Thoracic aorta (tissue), 2 donors: ENCODE data around the gene CTNNBL1. TPM values are rescaled to one million over a fixed set of nuclear protein-coding genes. Genes with fewer than 3 reads are reported as not detected.

Source experiments
- ATAC-seq: fragments of 150-250 bp; one replicate; pipeline ENCODE4 v1.8.0; 2017; ENCODE audit warnings: low read depth; ENCODE audit not compliant: insufficient number of reproducible peaks, low FRiP score
- DNase-seq: peaks from one replicate; pipeline ENCODE4 v3.0.0-alpha.2; 2020; ENCODE audit warnings: low spot score
- H3K27ac ChIP-seq, 2 donors: fragments of 200-600 bp; sonication (generic); 1 replicate in 1 of 2; 2 replicates in 1 of 2; pipeline ENCODE4 v1.5.1; 2016; ENCODE audit warnings: mild to moderate bottlenecking in 2 of 2, moderate library complexity in 2 of 2
- H3K27me3 ChIP-seq: fragments of 200-600 bp; sonication (generic); replicated peaks from 2 replicates; pipeline ENCODE4 v1.6.0; 2016; ENCODE audit warnings: mild to moderate bottlenecking; ENCODE audit not compliant: insufficient read depth
- H3K36me3 ChIP-seq: fragments of 200-600 bp; sonication (generic); one replicate; pipeline ENCODE4 v1.5.1; 2016
- H3K4me1 ChIP-seq, 2 donors: fragments of 200-600 bp; sonication (generic); 1 replicate in 1 of 2; 2 replicates in 1 of 2; pipeline versions ENCODE4 v1.5.1 to v1.6.0; 2016; ENCODE audit warnings: low read depth in 2 of 2, mild to moderate bottlenecking in 1 of 2; ENCODE audit not compliant: control insufficient read depth in 1 of 2
- H3K4me3 ChIP-seq: fragments of 200-600 bp; sonication (generic); 2 replicates; pipeline ENCODE4 v1.5.1; 2016; ENCODE audit warnings: mild to moderate bottlenecking
- H3K9me3 ChIP-seq: fragments of 200-600 bp; sonication (generic); 2 replicates; pipeline ENCODE4 v1.5.1; 2016
- CTCF ChIP-seq: fragments of 200-600 bp; sonication (generic); IDR thresholded peaks from one replicate; pipeline ENCODE4 v1.5.1; 2019; ENCODE audit warnings: antibody characterized with exemption
- total RNA-seq, 2 donors: library from RNA; depleted of rRNA; stranded (reverse); fragments of >200 nt; gene quantifications; one replicate each; pipeline versions ENCODE4 v1.1.0 to v1.2.3, GENCODE V29; 2016

Gene CTNNBL1
- total RNA-seq, result 10 to 100 TPM; 22.6 to 34.3 TPM

DNA sequence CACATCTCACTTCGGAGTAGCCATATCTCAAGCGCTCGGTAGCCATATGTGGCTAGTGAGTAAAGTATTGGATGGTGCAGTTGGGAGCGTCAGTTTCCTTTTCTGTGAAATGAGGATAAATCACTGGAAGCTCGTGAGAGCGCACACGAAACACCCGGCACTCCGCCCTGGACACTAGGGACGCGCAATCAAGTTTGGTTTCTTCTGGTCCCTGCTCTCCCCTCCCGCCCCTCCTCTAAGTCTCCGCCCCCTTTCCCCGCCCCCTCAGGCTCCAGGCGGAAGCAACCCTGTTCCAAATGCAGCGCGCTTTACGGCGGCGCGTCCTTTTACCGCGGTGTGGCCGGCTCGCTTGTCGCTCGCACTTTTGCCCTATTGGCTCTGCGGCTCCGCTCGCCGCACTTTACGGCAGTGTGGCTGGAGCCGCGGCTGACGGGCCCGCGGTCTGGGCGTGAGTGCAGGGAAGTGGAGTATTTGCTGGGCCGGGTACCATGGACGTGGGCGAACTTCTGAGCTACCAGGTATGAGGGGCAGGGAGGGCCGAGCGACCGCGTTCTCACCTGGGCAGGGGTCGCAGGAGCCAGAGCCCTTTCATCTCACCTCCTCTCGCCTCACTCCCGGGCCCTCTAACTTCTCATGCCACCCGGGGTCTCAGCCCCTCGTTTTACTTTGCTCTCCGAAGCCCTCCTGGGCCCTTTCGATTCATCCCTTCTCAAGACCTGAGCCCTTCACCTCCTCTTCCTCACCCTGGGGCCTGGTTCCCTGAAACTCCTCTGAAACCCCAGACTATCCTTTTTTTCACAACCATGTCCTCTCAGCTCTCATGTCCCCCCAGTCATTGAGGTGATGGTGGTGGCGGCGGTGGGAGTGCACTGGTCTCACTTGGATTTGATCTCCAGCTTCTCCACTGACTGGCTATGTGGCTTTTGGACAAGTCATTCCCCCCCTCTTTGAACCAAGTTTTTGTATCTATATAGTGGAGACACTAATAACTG is at the start of gene CTNNBL1:
Gene CTNNBL1, plus strand, starts transcription at position 396 of the 992 bp plus-strand sequence. Its CDS starts 93 bp downstream, at position 489.
- H3K9me3 ChIP-seq, result no peaks in the 10 kb centered on the region
- H3K4me3 ChIP-seq, result peak within 1 kb of the TSS; percentile 85
- no peaks in the 10 kb centered on the region for H3K36me3 ChIP-seq
- peaks cover 14 to 21% of the 10 kb centered on the region in 2 donors for H3K4me1 ChIP-seq
- ATAC-seq (peak; percentile 96), DNase-seq (peak; percentile 91)
- no peak within 1 kb of the TSS for H3K27ac ChIP-seq
- no peaks in the 10 kb centered on the region for H3K27me3 ChIP-seq
- no peak for TF ChIP-seq CTCF

GRCh38 chr20:37644605-37645004 is 49.2 kb upstream of the CTNNBL1 start:
- no peak overlapping the region for H3K4me3 ChIP-seq
- no peak overlapping the region for H3K27ac ChIP-seq
- no peak for ATAC-seq
- peaks cover 8% of the 10 kb centered on the region for H3K27me3 ChIP-seq
- no peak for DNase-seq
- no peaks in the 10 kb centered on the region for H3K9me3 ChIP-seq
- H3K36me3 ChIP-seq, result no peaks in the 10 kb centered on the region
- no peaks in the 10 kb centered on the region for H3K4me1 ChIP-seq
- no peak for TF ChIP-seq CTCF

DNA sequence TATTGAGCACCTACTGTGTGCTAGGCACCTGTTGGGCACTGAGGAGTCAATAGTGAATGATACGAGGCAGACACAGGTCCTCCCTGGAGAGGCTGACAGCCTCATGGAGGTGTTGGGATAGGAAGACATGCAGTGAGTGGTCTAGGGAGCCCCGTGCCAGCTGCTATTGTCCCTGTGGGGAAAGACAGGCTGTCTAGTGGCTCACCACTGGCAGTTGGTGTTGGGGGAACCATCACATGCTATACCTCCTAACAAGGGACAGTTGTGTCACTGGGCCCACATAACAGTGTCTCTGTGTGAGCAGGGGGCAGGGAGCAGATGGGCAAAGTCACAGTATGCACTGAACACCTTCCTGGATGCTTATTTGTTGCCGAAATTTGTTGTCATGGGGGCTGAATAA is 45.9 kb upstream of the CTNNBL1 start:
- Histone ChIP-seq H3K36me3 (no peaks in the 10 kb centered on the region), H3K27me3 (no peaks in the 10 kb centered on the region), H3K4me3 (no peak overlapping the region), H3K4me1 (no peaks in the 10 kb centered on the region), H3K9me3 (no peaks in the 10 kb centered on the region), H3K27ac (no peak overlapping the region)
- no peak for ATAC-seq
- no peak for TF ChIP-seq CTCF
- no peak for DNase-seq

- Histone ChIP-seq H3K27me3 (no peaks in the 10 kb centered on the region), H3K36me3 (no peaks in the 10 kb centered on the region), H3K27ac (no peak overlapping the region), H3K4me3 (no peak overlapping the region), H3K9me3 (no peaks in the 10 kb centered on the region), H3K4me1 (no peaks in the 10 kb centered on the region)
- no peak for TF ChIP-seq CTCF
- ATAC-seq (no peak), DNase-seq (no peak)
Measured at GRCh38 chr20:37649017-37649416, 44.8 kb upstream of the CTNNBL1 start.

- H3K4me3 ChIP-seq, result no peak overlapping the region
- H3K4me1 ChIP-seq, result no peaks in the 10 kb centered on the region
- TF ChIP-seq CTCF, result no peak
- H3K27me3 ChIP-seq, result no peaks in the 10 kb centered on the region
- H3K27ac ChIP-seq, result no peak overlapping the region
- no peaks in the 10 kb centered on the region for H3K36me3 ChIP-seq
- H3K9me3 ChIP-seq, result no peaks in the 10 kb centered on the region
- no peak for ATAC-seq
- DNase-seq, result no peak
Measured at GRCh38 chr20:37649676-37650370, 44.0 kb upstream of the CTNNBL1 start.
